NCI-H446 treated with DMSO at 0.1 percent for 48 hours (cell line): ENCODE data around the gene CELF3.
"Not testable (repeated sequence)": the region's sequence is repeated elsewhere in the genome, so short reads cannot be mapped to it uniquely, and the experiment has no call there.

Experiments used
- DNase-seq: peaks from one replicate; lab custom pipeline; 2025; lab: John Stamatoyannopoulos, UW

The CELF3 gene

GRCh38 chr1:151703813-151704212, 12.8 kb downstream of the CELF3 start:
- no peak for DNase-seq

GRCh38 chr1:151702936-151703335, 13.7 kb downstream of the CELF3 start:
- DNase-seq = no peak

DNA sequence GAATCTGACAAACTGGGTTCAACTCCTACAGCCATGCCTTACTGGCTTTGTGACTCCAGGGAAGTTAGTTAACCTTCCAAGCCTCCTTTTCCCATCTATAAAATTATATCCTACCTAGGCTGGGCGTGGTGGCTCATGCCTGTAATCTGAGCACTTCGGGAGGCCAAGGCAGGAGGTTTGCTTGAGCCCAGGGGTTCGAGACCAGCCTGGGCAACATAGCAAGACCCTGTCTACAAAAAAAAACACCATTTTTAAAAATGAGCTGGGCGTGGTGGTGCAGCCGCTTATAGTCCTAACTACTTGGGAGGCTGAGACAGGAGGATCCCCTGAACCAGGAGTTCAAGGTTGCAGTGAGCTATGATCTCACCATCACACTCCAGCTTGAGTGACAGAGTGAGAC, 15.1 kb downstream of the CELF3 start:
- DNase-seq = no peak

GRCh38 chr1:151693057-151693651, 23.4 kb downstream of the CELF3 start:
- peak; percentile 21 for DNase-seq

- DNase-seq = no peak
Observed at GRCh38 chr1:151692226-151692625, 24.4 kb downstream of the CELF3 start.

DNA sequence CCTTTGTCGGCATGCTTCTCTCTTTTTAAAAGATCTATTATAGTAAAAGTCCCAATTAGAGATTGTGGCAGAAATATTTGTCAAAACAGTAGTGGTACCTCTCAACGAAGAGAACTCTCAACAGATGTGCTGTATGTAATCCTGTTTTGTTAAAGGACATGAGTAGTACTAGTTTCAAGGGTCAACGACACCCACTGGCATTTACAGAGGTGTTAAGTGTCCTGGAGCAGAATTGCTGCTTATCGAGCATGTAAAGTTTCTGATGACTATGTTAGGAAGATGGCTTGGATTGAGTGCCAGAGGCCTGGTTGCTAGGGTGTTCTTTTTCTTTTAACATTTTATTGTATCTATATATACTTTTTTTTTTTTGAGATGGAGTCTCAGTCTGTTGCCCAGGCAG, 27.1 kb downstream of the CELF3 start:
- DNase-seq = no peak

GRCh38 chr1:151686561-151686960, 30.0 kb downstream of the CELF3 start:
- DNase-seq = no peak

DNA sequence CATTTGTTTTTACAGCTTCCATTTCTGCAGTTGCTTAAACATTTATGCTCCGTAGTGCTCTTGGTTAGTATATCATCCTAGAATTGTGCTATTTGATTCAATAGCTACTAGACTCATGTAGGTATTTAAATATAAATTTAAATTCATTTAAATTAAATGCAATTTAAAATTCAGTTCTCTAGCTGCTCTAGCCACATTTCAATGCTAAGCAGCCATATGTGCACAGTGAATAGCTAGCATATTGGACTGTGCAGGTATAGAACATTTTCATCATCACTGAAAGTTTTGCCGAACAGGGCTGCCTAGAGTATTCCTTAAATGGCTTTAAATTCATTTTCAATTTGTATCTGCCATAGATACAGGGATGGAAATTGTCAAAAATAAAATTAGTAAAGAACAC, 32.5 kb downstream of the CELF3 start:
- no peak for DNase-seq

- not testable (repeated sequence) for DNase-seq
Observed at GRCh38 chr1:151682901-151683300, 33.7 kb downstream of the CELF3 start.

- DNase-seq = no peak
Observed at GRCh38 chr1:151681923-151682322, 34.7 kb downstream of the CELF3 start.

GRCh38 chr1:151680826-151681225, 35.8 kb downstream of the CELF3 start:
- no peak for DNase-seq

GRCh38 chr1:151680391-151680790, 36.2 kb downstream of the CELF3 start:
- DNase-seq = no peak

DNA sequence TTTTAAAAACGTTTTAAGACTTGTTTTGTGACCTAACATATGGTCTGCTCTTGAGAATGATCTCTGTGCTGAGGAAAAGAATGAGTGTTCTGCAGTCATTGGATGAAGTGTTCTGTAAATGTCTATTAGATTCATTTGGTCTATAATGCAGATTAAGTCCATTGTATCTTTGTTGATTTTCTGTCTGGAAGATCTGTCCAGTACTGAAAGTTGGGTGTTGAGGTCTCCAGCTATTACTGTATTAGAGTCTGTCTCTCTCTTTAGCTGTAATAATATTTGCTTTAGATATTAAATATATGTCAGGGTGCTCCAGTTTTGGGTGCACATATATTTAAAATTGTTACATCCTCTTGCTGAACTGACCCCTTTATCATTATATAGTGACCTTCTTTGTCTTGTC, 43.2 kb downstream of the CELF3 start:
- no peak for DNase-seq

- not testable (repeated sequence) for DNase-seq
Observed at GRCh38 chr1:151670036-151670675, 46.4 kb downstream of the CELF3 start.

- no peak for DNase-seq
Observed at GRCh38 chr1:151668090-151668489, 48.5 kb downstream of the CELF3 start.

DNA sequence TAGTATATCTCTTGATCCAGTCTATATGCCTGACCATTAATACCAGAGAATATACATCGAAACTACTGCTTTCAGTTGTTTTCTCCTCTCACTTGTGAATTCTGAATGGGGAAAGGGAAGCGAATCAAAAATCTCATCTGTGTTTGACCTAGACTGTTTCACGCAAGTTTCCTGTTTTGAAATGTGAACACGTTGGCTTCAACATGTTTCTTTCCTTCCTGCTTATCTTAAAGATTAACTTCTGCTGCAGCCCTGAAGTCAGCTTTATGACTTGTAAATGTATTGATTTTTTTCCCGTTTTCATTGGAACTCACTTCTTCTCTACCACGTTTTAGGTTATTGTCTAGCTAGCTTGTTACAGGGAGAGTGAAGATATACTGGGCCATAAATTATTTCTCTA, 54.9 kb downstream of the CELF3 start:
- no peak for DNase-seq

DNA sequence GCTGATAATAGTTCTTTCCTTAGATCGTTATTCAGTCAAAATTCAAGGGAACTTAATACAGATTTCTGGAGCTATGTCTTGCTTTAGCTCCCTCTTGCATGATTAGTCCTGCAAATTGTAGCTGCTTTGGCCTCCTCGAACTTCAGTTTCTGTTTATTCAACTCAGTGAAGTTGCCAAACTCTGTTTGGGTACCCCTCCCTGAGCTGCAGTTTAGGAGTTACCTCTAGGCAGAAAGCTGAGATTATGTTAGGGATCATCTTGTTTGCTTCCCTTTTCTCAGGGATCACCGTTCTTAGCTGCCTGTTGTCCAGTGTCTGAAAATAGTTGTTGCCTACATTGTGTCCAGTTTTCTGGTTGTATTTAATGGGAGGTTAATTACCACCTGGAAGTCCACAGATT, 61.2 kb downstream of the CELF3 start:
- DNase-seq = no peak

DNA sequence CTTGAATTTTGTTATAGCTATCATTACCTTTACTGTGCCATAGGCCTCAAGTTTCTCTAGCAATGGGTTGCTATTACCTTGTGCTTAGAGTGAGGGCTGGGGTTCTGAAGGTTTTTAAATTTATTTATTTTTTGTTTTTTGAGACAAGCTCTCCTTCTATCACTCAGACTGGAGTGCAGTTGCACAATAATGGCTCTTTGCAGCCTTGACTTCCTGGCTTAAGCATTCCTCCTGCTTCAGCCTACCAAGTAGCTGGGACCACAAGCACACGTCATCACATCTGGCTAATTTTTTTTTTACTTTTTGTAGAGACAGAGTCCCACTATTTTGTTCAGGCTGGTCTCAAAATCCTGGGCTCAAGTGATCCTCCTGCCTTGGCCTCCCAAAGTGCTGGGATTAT, 63.2 kb downstream of the CELF3 start:
- DNase-seq = no peak
